Naive thymus-derived CD4-positive, alpha-beta T cell (primary cell): Measurements from ENCODE around the gene STX4. TPM values are rescaled to one million over a fixed set of nuclear protein-coding genes. Genes with fewer than 3 reads are reported as not detected.

Experiments used
- ATAC-seq: fragments of 150-1000 bp; cut with Tn5 transposase; 2 replicates; pipeline ENCODE4 v1.10.0; 2021; ENCODE audit warnings: mild to moderate bottlenecking, moderate library complexity
- CTCF ChIA-PET: fragments of 350-600 bp; sonication (Branson Sonifier 250); formaldehyde crosslinking; loops from one replicate; lab custom pipeline; 2021; ENCODE audit warnings: antibody characterized with exemption; lab: Charles Lee
- POLR2A ChIA-PET: fragments of 350-600 bp; sonication (Branson Sonifier 250); formaldehyde crosslinking; loops from one replicate; lab custom pipeline; 2021; ENCODE audit warnings: antibody characterized with exemption, inconsistent platforms; lab: Charles Lee
- DNase-seq, 9 donors: peaks; one replicate each; pipeline versions ENCODE4 v3.0.0 to v3.0.0-alpha.2; 2020 to 2022; ENCODE audit warnings: mixed read lengths in 1 of 9
- H3K27ac ChIP-seq: one replicate; pipeline ENCODE4 v1.7.0; 2013; ENCODE audit warnings: mild to moderate bottlenecking, low read depth, low read length, moderate library complexity
- H3K27me3 ChIP-seq, 2 donors: one replicate each; pipeline ENCODE4 v1.7.0; 2013; ENCODE audit warnings: low read length in 2 of 2, mild to moderate bottlenecking in 2 of 2, moderate library complexity in 2 of 2; ENCODE audit not compliant: control insufficient read depth in 2 of 2, insufficient read depth in 2 of 2
- H3K36me3 ChIP-seq, 3 experiments: 1 replicate in 2 of 3; 2 replicates in 1 of 3; pipeline ENCODE4 v1.7.0; 2013; ENCODE audit warnings: low read length in 3 of 3, mild to moderate bottlenecking in 3 of 3, moderate library complexity in 1 of 3; ENCODE audit not compliant: insufficient read depth in 3 of 3, control insufficient read depth in 2 of 3
- H3K4me1 ChIP-seq, 2 donors: one replicate each; pipeline ENCODE4 v1.7.0; 2013; ENCODE audit warnings: low read length in 2 of 2, mild to moderate bottlenecking in 2 of 2, moderate library complexity in 1 of 2; ENCODE audit not compliant: control insufficient read depth in 2 of 2, insufficient read depth in 2 of 2
- H3K4me3 ChIP-seq: 2 replicates; pipeline ENCODE4 v1.7.0; 2013; ENCODE audit warnings: mild to moderate bottlenecking, low read length
- H3K9me3 ChIP-seq, 3 experiments: 1 replicate in 2 of 3; 2 replicates in 1 of 3; pipeline ENCODE4 v1.7.0; 2013; ENCODE audit warnings: low read length in 3 of 3; ENCODE audit not compliant: control insufficient read depth in 2 of 3
- H3K27ac Mint-ChIP-seq, 9 donors: one replicate each; pipeline ENCODE4 v1.8.0; 2020 to 2022; ENCODE audit warnings: mixed read lengths in 9 of 9, mild to moderate bottlenecking in 8 of 9, moderate library complexity in 5 of 9, inconsistent platforms in 2 of 9
- H3K27me3 Mint-ChIP-seq, 5 donors: one replicate each; pipeline ENCODE4 v1.8.0; 2021 to 2022; ENCODE audit warnings: mixed read lengths in 5 of 5, mild to moderate bottlenecking in 1 of 5
- H3K36me3 Mint-ChIP-seq, 5 donors: one replicate each; pipeline ENCODE4 v1.8.0; 2020 to 2022; ENCODE audit warnings: mixed read lengths in 5 of 5, mild to moderate bottlenecking in 3 of 5, inconsistent platforms in 1 of 5
- H3K4me1 Mint-ChIP-seq, 7 donors: one replicate each; pipeline ENCODE4 v1.8.0; 2020 to 2022; ENCODE audit warnings: mixed read lengths in 7 of 7, mild to moderate bottlenecking in 3 of 7, inconsistent platforms in 1 of 7
- H3K4me3 Mint-ChIP-seq, 10 donors: one replicate each; pipeline ENCODE4 v1.8.0; 2020 to 2022; ENCODE audit warnings: mild to moderate bottlenecking in 10 of 10, mixed read lengths in 10 of 10, moderate library complexity in 6 of 10, inconsistent platforms in 2 of 10
- H3K9me3 Mint-ChIP-seq, 11 donors: one replicate each; pipeline ENCODE4 v1.8.0; 2020 to 2022; ENCODE audit warnings: mixed read lengths in 11 of 11, mild to moderate bottlenecking in 4 of 11, inconsistent platforms in 1 of 11, moderate library complexity in 1 of 11
- intact Hi-C, 2 donors: fragments of 100-400 bp; cut with micrococcal nuclease; formaldehyde crosslinking; loops; one replicate each; pipeline ENCODE4 v1.15.1; 2023
- polyA plus RNA-seq, 2 donors: library from polyadenylated mRNA; unstranded; fragments of 300-500 nt; fragmentation: Illumina TruSeq; gene quantifications; one replicate each; pipeline ENCODE4 v1.2.3, GENCODE V29; 2021
- total RNA-seq, 6 experiments: library from RNA in 5 of 6; stranded (reverse) in 5 of 6; gene quantifications; 1 replicate in 5 of 6; 2 replicates in 1 of 6; pipeline ENCODE4 v1.2.3 and lab custom pipeline; 2021 to 2026

STX4 gene
- total and polyA plus RNA-seq, 7 experiments from 2014 or later, result 23.1 to 114 (median 84.0) TPM

GRCh38 chr16:31074814-31075183, 41.4 kb downstream of the STX4 start:
- intact Hi-C loops, result loop anchor here (1.0 to 5.0 kb wide), 22 partner anchors 20 to 799 kb away; partner anchors contain the start of genes ARMC5 (in 2 of the 2), BCKDK (in 2 of the 2), FUS (in 2 of the 2) and KAT8 (in 2 of the 2)
- H3K27ac ChIP-seq, result peak overlapping the region; percentile 91
- peaks cover 0 to 1% (median 0%) of the 10 kb centered on the region in 11 donors for H3K9me3 Mint-ChIP-seq
- CTCF ChIA-PET, result interaction anchor here (1.9 kb wide), 1 partner anchor 68 kb away, joined by 10 read pairs; no protein-coding TSS in a partner anchor
- no peaks in the 10 kb centered on the region for H3K27me3 ChIP-seq
- H3K4me3 ChIP-seq, result peak overlapping the region; percentile 89
- H3K4me1 Mint-ChIP-seq, result peaks cover 29 to 49% (median 36%) of the 10 kb centered on the region in 7 donors
- peak overlapping the region; percentile 92 to 98 (median 97) for H3K27ac Mint-ChIP-seq
- no peaks in the 10 kb centered on the region for H3K9me3 ChIP-seq
- H3K36me3 ChIP-seq, result peaks cover 0 to 45% (median 17%) of the 10 kb centered on the region in 3 experiments
- no peaks in the 10 kb centered on the region for H3K27me3 Mint-ChIP-seq
- peak overlapping the region; percentile 85 to 99 (median 91) for H3K4me3 Mint-ChIP-seq
- peaks cover 9 to 18% of the 10 kb centered on the region in 2 donors for H3K4me1 ChIP-seq
- DNase-seq (no peak), ATAC-seq (no peak)
- H3K36me3 Mint-ChIP-seq, result peaks cover 0 to 24% (median 7%) of the 10 kb centered on the region in 5 donors
- POLR2A ChIA-PET, result interaction anchor here (0.9 to 3.9 kb wide), 15 partner anchors 9 to 798 kb away, joined by 3 to 49 read pairs (median 9); partner anchors contain the start of genes ARMC5, FBRS, FUS and KAT8

- DNase-seq, result no peak
- H3K4me3 ChIP-seq, result no peak overlapping the region
- intact Hi-C loops, result no loop called here
- Mint-ChIP-seq H3K4me1 (peaks cover 32 to 59% (median 36%) of the 10 kb centered on the region in 7 donors), H3K27me3 (no peaks in the 10 kb centered on the region), H3K27ac (peak overlapping the region in 3 of 9 donors; percentile 62 to 97 (median 83)), H3K36me3 (peaks cover 0 to 24% (median 11%) of the 10 kb centered on the region in 5 donors), H3K9me3 (peaks cover 0 to 1% (median 0%) of the 10 kb centered on the region in 11 donors), H3K4me3 (peak overlapping the region in 6 of 10 donors; percentile 7 to 95 (median 43))
- peaks cover 0 to 60% (median 17%) of the 10 kb centered on the region in 3 experiments for H3K36me3 ChIP-seq
- ATAC-seq, result no peak
- H3K9me3 ChIP-seq, result no peaks in the 10 kb centered on the region
- no peaks in the 10 kb centered on the region for H3K27me3 ChIP-seq
- POLR2A ChIA-PET, result interaction anchor here (1.1 to 3.9 kb wide), 2 partner anchors 15 to 41 kb away, joined by 3 to 35 read pairs; partner anchors contain the start of gene KAT8
- peaks cover 9 to 18% of the 10 kb centered on the region in 2 donors for H3K4me1 ChIP-seq
- no peak overlapping the region for H3K27ac ChIP-seq
- CTCF ChIA-PET, result no interaction called here
Measured at GRCh38 chr16:31076319-31076718, 43.0 kb downstream of the STX4 start.

GRCh38 chr16:31077024-31077423, 43.7 kb downstream of the STX4 start:
- no peaks in the 10 kb centered on the region for H3K9me3 ChIP-seq
- Mint-ChIP-seq H3K9me3 (peaks cover 0 to 1% (median 0%) of the 10 kb centered on the region in 11 donors), H3K27ac (peak overlapping the region in 1 of 9 donors; percentile 19), H3K4me3 (no peak overlapping the region), H3K27me3 (no peaks in the 10 kb centered on the region), H3K4me1 (peaks cover 26 to 54% (median 36%) of the 10 kb centered on the region in 7 donors), H3K36me3 (peaks cover 0 to 26% (median 11%) of the 10 kb centered on the region in 5 donors)
- H3K27me3 ChIP-seq, result no peaks in the 10 kb centered on the region
- no peak for ATAC-seq
- POLR2A ChIA-PET, result no interaction called here
- no peak overlapping the region for H3K4me3 ChIP-seq
- CTCF ChIA-PET, result no interaction called here
- H3K36me3 ChIP-seq, result peaks cover 0 to 67% (median 17%) of the 10 kb centered on the region in 3 experiments
- intact Hi-C loops, result no loop called here
- no peak for DNase-seq
- no peak overlapping the region for H3K27ac ChIP-seq
- H3K4me1 ChIP-seq, result peaks cover 7 to 13% of the 10 kb centered on the region in 2 donors

- Histone ChIP-seq H3K27me3 (no peaks in the 10 kb centered on the region), H3K4me3 (no peak overlapping the region), H3K36me3 (peaks cover 0 to 75% (median 17%) of the 10 kb centered on the region in 3 experiments), H3K27ac (no peak overlapping the region), H3K9me3 (no peaks in the 10 kb centered on the region), H3K4me1 (peaks cover 0 to 5% of the 10 kb centered on the region in 2 donors)
- H3K4me3 Mint-ChIP-seq, result no peak overlapping the region
- POLR2A ChIA-PET, result no interaction called here
- H3K4me1 Mint-ChIP-seq, result peaks cover 20 to 53% (median 34%) of the 10 kb centered on the region in 7 donors
- CTCF ChIA-PET, result no interaction called here
- H3K9me3 Mint-ChIP-seq, result peaks cover 0 to 1% (median 0%) of the 10 kb centered on the region in 11 donors
- ATAC-seq (no peak), DNase-seq (no peak)
- no peaks in the 10 kb centered on the region for H3K27me3 Mint-ChIP-seq
- H3K36me3 Mint-ChIP-seq, result peaks cover 0 to 32% (median 11%) of the 10 kb centered on the region in 5 donors
- H3K27ac Mint-ChIP-seq, result peak overlapping the region in 2 of 9 donors; percentile 2 to 29
- intact Hi-C loops, result no loop called here
Measured at GRCh38 chr16:31077592-31078396, 44.4 kb downstream of the STX4 start.

GRCh38 chr16:31078597-31079341, 45.4 kb downstream of the STX4 start:
- Histone ChIP-seq H3K27ac (no peak overlapping the region), H3K4me3 (no peak overlapping the region), H3K36me3 (peaks cover 0 to 81% (median 17%) of the 10 kb centered on the region in 3 experiments), H3K4me1 (peaks cover 0 to 5% of the 10 kb centered on the region in 2 donors), H3K9me3 (no peaks in the 10 kb centered on the region), H3K27me3 (no peaks in the 10 kb centered on the region)
- Mint-ChIP-seq H3K36me3 (peaks cover 0 to 35% (median 11%) of the 10 kb centered on the region in 5 donors), H3K27ac (peak overlapping the region in 1 of 9 donors; percentile 25), H3K9me3 (peaks cover 0 to 1% (median 0%) of the 10 kb centered on the region in 11 donors), H3K4me1 (peaks cover 20 to 52% (median 34%) of the 10 kb centered on the region in 7 donors), H3K27me3 (no peaks in the 10 kb centered on the region), H3K4me3 (peak overlapping the region in 1 of 10 donors; percentile 56)
- intact Hi-C loops, result no loop called here
- ChIA-PET CTCF (no interaction called here), POLR2A (interaction anchor here (0.6 to 2.0 kb wide), 3 partner anchors 13 to 101 kb away, joined by 3 to 6 read pairs (median 3); partner anchors contain the start of gene FUS)
- ATAC-seq, result no peak
- no peak for DNase-seq
